Hepatocyte (in vitro differentiated cells): Measurements from ENCODE around the gene C14orf93.

Source experiments
- CTCF ChIP-seq: fragments of 200-600 bp; sonication (generic); IDR thresholded peaks from 2 replicates; pipeline ENCODE4 v1.5.1; 2016; ENCODE audit warnings: antibody characterized with exemption, mild to moderate bottlenecking; ENCODE audit not compliant: poor library complexity
- EZH2 ChIP-seq: fragments of 200-600 bp; sonication (generic); IDR thresholded peaks from 2 replicates; pipeline ENCODE4 v1.6.1; 2016; ENCODE audit warnings: antibody characterized with exemption, mild to moderate bottlenecking, borderline replicate concordance

- TF ChIP-seq CTCF (no peak), EZH2 (no peak)
Observed at GRCh38 chr14:23055621-23056144, 45.7 kb upstream of the C14orf93 start.
